ENCODE results near the gene TMCO4.
"Not testable (repeated sequence)": the region's sequence is repeated elsewhere in the genome, so short reads cannot be mapped to it uniquely, and the experiment has no call there.

Gene TMCO4

GRCh38 chr1:19648239-19648638 lies 151.5 kb downstream of the TMCO4 start:
- no peaks in the 10 kb centered on the region for H3K36me3 Mint-ChIP-seq
- H3K27ac Mint-ChIP-seq = no peak overlapping the region
- peaks cover 35% of the 10 kb centered on the region for H3K4me1 Mint-ChIP-seq
- no peak for ATAC-seq
- DNase-seq (ENCODE audit: low spot score in 2 of 2) = no peak
- no peaks in the 10 kb centered on the region for H3K9me3 Mint-ChIP-seq
- no peak overlapping the region for H3K4me3 Mint-ChIP-seq

GRCh38 chr1:19647643-19648042 lies 152.1 kb downstream of the TMCO4 start:
- H3K27ac Mint-ChIP-seq = no peak overlapping the region
- no peaks in the 10 kb centered on the region for H3K36me3 Mint-ChIP-seq
- H3K4me3 Mint-ChIP-seq = peak overlapping the region; percentile 88
- H3K4me1 Mint-ChIP-seq = peaks cover 39% of the 10 kb centered on the region
- H3K9me3 Mint-ChIP-seq = no peaks in the 10 kb centered on the region
- no peak for ATAC-seq
- DNase-seq (ENCODE audit: low spot score in 2 of 2) = no peak

GRCh38 chr1:19646377-19647319 lies 153.1 kb downstream of the TMCO4 start:
- Mint-ChIP-seq H3K4me3 (peak overlapping the region; percentile 88), H3K9me3 (no peaks in the 10 kb centered on the region), H3K27ac (no peak overlapping the region), H3K36me3 (no peaks in the 10 kb centered on the region), H3K4me1 (peaks cover 39% of the 10 kb centered on the region)
- peak; percentile 15 for ATAC-seq
- peak in 1 of 2 donors; percentile 57 for DNase-seq (ENCODE audit: low spot score in 2 of 2)

GRCh38 chr1:19645411-19646251 lies 154.1 kb downstream of the TMCO4 start:
- peaks cover 39% of the 10 kb centered on the region for H3K4me1 Mint-ChIP-seq
- H3K4me3 Mint-ChIP-seq = peak overlapping the region; percentile 88
- DNase-seq (ENCODE audit: low spot score in 2 of 2) (no peak), ATAC-seq (no peak)
- no peaks in the 10 kb centered on the region for H3K9me3 Mint-ChIP-seq
- H3K27ac Mint-ChIP-seq = no peak overlapping the region
- no peaks in the 10 kb centered on the region for H3K36me3 Mint-ChIP-seq

GRCh38 chr1:19644681-19645410 lies 154.9 kb downstream of the TMCO4 start:
- Mint-ChIP-seq H3K27ac (peak overlapping the region; percentile 88), H3K4me1 (peaks cover 32% of the 10 kb centered on the region), H3K9me3 (no peaks in the 10 kb centered on the region), H3K4me3 (peak overlapping the region; percentile 88), H3K36me3 (no peaks in the 10 kb centered on the region)
- peak; percentile 52 for ATAC-seq
- DNase-seq (ENCODE audit: low spot score in 2 of 2) = peak; percentile 20 to 75

- ATAC-seq (peak; percentile 29), DNase-seq (ENCODE audit: low spot score in 2 of 2) (no peak)
- Mint-ChIP-seq H3K4me1 (peaks cover 31% of the 10 kb centered on the region), H3K4me3 (peak overlapping the region; percentile 88), H3K9me3 (no peaks in the 10 kb centered on the region), H3K36me3 (no peaks in the 10 kb centered on the region), H3K27ac (peak overlapping the region; percentile 88)
These were observed 155.4 kb downstream of the TMCO4 start for GRCh38 chr1:19644395-19644680.

GRCh38 chr1:19643602-19644394 lies 155.9 kb downstream of the TMCO4 start, which contains the start of gene NBL1:
NBL1 (plus strand) TSS chr1:19644311; CDS start chr1:19655031, 10,720 bp downstream.
- H3K4me3 Mint-ChIP-seq = peak within 1 kb of the TSS; percentile 88
- peak; percentile 90 for ATAC-seq
- peak within 1 kb of the TSS; percentile 88 for H3K27ac Mint-ChIP-seq
- peaks cover 31% of the 10 kb centered on the region for H3K4me1 Mint-ChIP-seq
- DNase-seq (ENCODE audit: low spot score in 2 of 2) = peak; percentile 56 to 73
- H3K9me3 Mint-ChIP-seq = no peaks in the 10 kb centered on the region
- H3K36me3 Mint-ChIP-seq = no peaks in the 10 kb centered on the region

- ATAC-seq = no peak
- Mint-ChIP-seq H3K36me3 (no peaks in the 10 kb centered on the region), H3K27ac (no peak overlapping the region), H3K4me3 (peak overlapping the region; percentile 74), H3K4me1 (peaks cover 31% of the 10 kb centered on the region), H3K9me3 (no peaks in the 10 kb centered on the region)
- DNase-seq (ENCODE audit: low spot score in 2 of 2) = no peak
These were observed 156.6 kb downstream of the TMCO4 start for GRCh38 chr1:19643121-19643520.

GRCh38 chr1:19640363-19641316 lies 159.1 kb downstream of the TMCO4 start:
- DNase-seq (ENCODE audit: low spot score in 2 of 2) (no peak), ATAC-seq (no peak)
- H3K4me1 Mint-ChIP-seq = peaks cover 15% of the 10 kb centered on the region

GRCh38 chr1:19639999-19640362 lies 159.7 kb downstream of the TMCO4 start:
- no peak for ATAC-seq
- H3K4me1 Mint-ChIP-seq = peaks cover 14% of the 10 kb centered on the region
- H3K36me3 Mint-ChIP-seq = no peaks in the 10 kb centered on the region
- DNase-seq (ENCODE audit: low spot score in 2 of 2) = no peak
- H3K4me3 Mint-ChIP-seq = no peak overlapping the region
- H3K27ac Mint-ChIP-seq = no peak overlapping the region
- no peaks in the 10 kb centered on the region for H3K9me3 Mint-ChIP-seq

More at GRCh38 chr1:19640363-19641316, 159.1 kb downstream of the TMCO4 start:
- H3K4me3 Mint-ChIP-seq = no peak overlapping the region
- no peaks in the 10 kb centered on the region for H3K9me3 Mint-ChIP-seq
- H3K36me3 Mint-ChIP-seq = no peaks in the 10 kb centered on the region
- H3K27ac Mint-ChIP-seq = no peak overlapping the region

GRCh38 chr1:19639228-19639627 lies 160.5 kb downstream of the TMCO4 start:
- not testable (repeated sequence) for ATAC-seq; H3K4me3 Mint-ChIP-seq; H3K9me3 Mint-ChIP-seq; H3K27ac Mint-ChIP-seq; DNase-seq (ENCODE audit: low spot score in 2 of 2); H3K36me3 Mint-ChIP-seq; H3K4me1 Mint-ChIP-seq

GRCh38 chr1:19637606-19638005 lies 162.1 kb downstream of the TMCO4 start:
- H3K4me1 Mint-ChIP-seq = no peaks in the 10 kb centered on the region
- ATAC-seq = no peak
- H3K4me3 Mint-ChIP-seq = no peak overlapping the region
- no peaks in the 10 kb centered on the region for H3K36me3 Mint-ChIP-seq
- no peak for DNase-seq (ENCODE audit: low spot score in 2 of 2)
- H3K27ac Mint-ChIP-seq = no peak overlapping the region
- no peaks in the 10 kb centered on the region for H3K9me3 Mint-ChIP-seq

GRCh38 chr1:19636749-19637148 lies 163.0 kb downstream of the TMCO4 start:
- H3K4me1 Mint-ChIP-seq; H3K27ac Mint-ChIP-seq; ATAC-seq; H3K36me3 Mint-ChIP-seq; H3K4me3 Mint-ChIP-seq; DNase-seq (ENCODE audit: low spot score in 2 of 2); H3K9me3 Mint-ChIP-seq: not testable (repeated sequence)

- H3K9me3 Mint-ChIP-seq = no peaks in the 10 kb centered on the region
- H3K27ac Mint-ChIP-seq = no peak overlapping the region
- DNase-seq (ENCODE audit: low spot score in 2 of 2) = no peak
- no peak overlapping the region for H3K4me3 Mint-ChIP-seq
- H3K4me1 Mint-ChIP-seq = no peaks in the 10 kb centered on the region
- H3K36me3 Mint-ChIP-seq = no peaks in the 10 kb centered on the region
- no peak for ATAC-seq
These were observed 163.7 kb downstream of the TMCO4 start for GRCh38 chr1:19636065-19636464.

Data from stimulated activated effector memory CD8-positive, alpha-beta T cell treated with anti-CD3 and anti-CD28 coated beads, Interleukin-12 subunit alpha, Interleukin-12 subunit beta, amount 100 ng/mL, for 72 hours (primary cell).